H1 (cell line): ENCODE results near the gene PVR. TPM values are rescaled to one million over a fixed set of nuclear protein-coding genes. Genes with fewer than 3 reads are reported as not detected.

ENCODE experiments used
- CBX8 ChIP-seq: fragments of 300-800, 300-1000 bp; sonication (generic); IDR thresholded peaks from 2 replicates; pipeline ENCODE4 v1.7.1; 2016; ENCODE audit warnings: low read depth, low read length, borderline replicate concordance
- CHD2 ChIP-seq: IDR thresholded peaks from 2 replicates; pipeline ENCODE4 v1.6.1; 2012; ENCODE audit warnings: low read length, improper control_type of control experiment
- KDM1A ChIP-seq: fragments of 200-600, 300-600 bp; sonication (generic); IDR thresholded peaks from 2 replicates; pipeline ENCODE4 v1.7.1; 2016; ENCODE audit warnings: mild to moderate bottlenecking, low read length, borderline replicate concordance
- polyA plus RNA-seq, 7 experiments: library from polyadenylated mRNA; depleted of rRNA in 3 of 7; stranded (reverse) in 5 of 7; unstranded in 2 of 7; fragments of >200 nt in 5 of 7; fragments of 200-250 nt in 2 of 7; gene quantifications; 1 replicate in 5 of 7; 2 replicates in 1 of 7; 4 replicates in 1 of 7; pipeline versions ENCODE4 v1.2.1 to v1.2.3, GENCODE V29; 2011 to 2013; ENCODE audit warnings: missing spikeins in 2 of 7, mixed read lengths in 2 of 7
- total RNA-seq: library from RNA; stranded (reverse); fragmentation: NEBNext Ultra II Directional; extraction: Animal tissue kit (Norgen Biotek cat#: 25700); gene quantifications from 2 replicates; pipeline ENCODE4 v1.2.1, GENCODE V29; 2021

Gene PVR
- total and polyA plus RNA-seq, 2 of the 8 experiments (the other 6 are each of a cell fraction or from before 2014, with no cell fraction given): 13.3 to 14.8 TPM

- TF ChIP-seq KDM1A: no peak
- no peak for TF ChIP-seq CBX8
- TF ChIP-seq CHD2: no peak
Observed at GRCh38 chr19:44642377-44642776, 1.3 kb upstream of the PVR start (continued).
